GM19099 (cell line): ENCODE data around the gene ZIC1.

Experiments used
- POLR2A ChIP-seq: IDR thresholded peaks from 3 replicates; pipeline ENCODE4 v1.6.1; 2011; ENCODE audit warnings: low read depth; ENCODE audit not compliant: insufficient read length; ENCODE audit errors: extremely low read depth

ZIC1 gene

DNA sequence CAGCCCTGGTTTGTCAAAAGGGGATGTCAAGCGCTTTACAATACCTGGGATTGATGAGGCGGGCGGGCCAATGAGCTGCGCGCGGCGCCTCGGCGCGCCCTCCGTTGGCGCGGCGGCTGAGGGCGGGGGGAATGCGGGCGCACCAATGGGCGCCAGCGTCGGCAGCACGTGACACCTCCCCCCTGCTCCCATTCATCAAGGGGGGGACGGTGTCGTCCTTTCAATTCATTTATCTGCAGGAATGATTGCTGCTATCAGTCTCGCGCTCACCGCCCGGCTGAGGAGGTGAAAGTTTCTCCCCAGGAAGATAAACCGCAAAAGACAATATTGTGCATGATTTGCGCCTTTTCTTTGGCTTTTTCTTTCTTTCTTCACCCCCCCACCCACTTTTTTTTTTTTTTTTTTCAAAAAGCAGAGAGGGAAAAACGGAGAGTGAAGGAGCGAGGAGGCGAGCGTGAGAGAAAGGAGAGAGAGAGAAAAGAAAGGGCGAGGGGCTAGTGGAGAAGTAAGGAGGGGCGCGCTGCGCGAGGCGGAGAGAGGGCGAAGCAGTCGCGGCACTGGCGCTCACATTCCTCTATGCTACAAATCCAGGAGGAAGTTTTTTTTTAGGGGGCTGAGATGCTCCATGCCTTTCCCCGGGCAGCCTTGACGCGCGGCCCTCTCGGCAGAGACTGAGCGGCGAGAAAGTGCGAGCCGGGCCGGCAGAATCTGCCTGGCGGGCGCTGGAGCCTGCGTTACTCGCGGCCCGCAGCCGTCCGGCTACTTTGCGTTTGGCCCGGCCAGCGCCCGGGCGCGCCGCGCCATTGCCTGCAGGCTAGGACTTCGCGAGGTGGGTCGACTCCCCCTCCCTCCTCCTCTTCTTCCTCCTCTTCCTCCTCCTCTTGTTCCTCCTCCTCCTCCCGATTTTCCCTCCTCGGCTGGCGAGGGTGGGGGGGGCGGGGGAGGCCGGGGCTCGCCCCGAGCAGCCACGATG lies at the start of gene ZIC1:
Gene ZIC1 (plus strand): TSS at position 223 of the 973 bp plus-strand sequence. CDS start 748 bp downstream, at position 971.
- no peak for TF ChIP-seq POLR2A

DNA sequence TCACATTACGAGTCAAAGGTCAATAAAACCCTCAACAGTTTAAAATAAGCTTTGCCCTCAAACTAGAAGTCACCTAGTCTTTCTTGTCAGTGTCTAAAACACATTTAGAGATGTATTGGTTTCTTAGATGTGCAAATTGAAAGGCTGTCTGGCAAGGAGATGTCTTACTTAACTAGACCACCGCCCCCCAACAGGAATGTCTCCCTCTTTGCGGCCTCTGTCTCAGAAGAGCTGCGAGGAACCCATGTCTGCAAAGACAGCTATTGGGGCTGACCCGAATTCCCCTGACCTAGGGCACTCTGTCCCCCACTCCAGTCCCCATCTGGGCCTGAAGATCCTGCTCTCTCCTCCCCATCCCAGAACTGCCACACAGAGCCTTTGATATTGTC lies 49.1 kb upstream of the ZIC1 start:
- TF ChIP-seq POLR2A: no peak

- no peak for TF ChIP-seq POLR2A
Measured at GRCh38 chr3:147360646-147361453, 48.3 kb upstream of the ZIC1 start.

- TF ChIP-seq POLR2A: no peak
Measured at GRCh38 chr3:147361454-147362420, 47.4 kb upstream of the ZIC1 start.

DNA sequence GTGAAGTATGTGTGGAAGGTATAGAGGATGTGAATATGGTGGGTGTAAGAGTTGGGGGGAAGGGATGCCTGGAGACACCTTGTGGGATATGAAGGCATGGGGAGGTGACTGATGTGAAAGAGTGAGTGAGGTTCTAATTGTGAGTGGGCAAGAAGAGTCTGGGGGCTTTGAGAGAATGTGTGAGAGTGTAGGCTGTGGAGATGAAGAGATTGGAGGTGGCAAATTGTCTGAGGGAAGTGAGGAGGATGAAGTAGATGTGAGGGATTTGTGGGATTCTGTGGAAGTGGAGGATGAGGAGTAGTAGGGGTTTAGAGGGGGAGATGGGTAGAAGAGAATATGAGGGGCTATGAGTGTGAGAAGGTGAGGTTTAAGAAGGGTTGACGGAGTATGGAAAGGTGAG lies 44.4 kb upstream of the ZIC1 start:
- no peak for TF ChIP-seq POLR2A

DNA sequence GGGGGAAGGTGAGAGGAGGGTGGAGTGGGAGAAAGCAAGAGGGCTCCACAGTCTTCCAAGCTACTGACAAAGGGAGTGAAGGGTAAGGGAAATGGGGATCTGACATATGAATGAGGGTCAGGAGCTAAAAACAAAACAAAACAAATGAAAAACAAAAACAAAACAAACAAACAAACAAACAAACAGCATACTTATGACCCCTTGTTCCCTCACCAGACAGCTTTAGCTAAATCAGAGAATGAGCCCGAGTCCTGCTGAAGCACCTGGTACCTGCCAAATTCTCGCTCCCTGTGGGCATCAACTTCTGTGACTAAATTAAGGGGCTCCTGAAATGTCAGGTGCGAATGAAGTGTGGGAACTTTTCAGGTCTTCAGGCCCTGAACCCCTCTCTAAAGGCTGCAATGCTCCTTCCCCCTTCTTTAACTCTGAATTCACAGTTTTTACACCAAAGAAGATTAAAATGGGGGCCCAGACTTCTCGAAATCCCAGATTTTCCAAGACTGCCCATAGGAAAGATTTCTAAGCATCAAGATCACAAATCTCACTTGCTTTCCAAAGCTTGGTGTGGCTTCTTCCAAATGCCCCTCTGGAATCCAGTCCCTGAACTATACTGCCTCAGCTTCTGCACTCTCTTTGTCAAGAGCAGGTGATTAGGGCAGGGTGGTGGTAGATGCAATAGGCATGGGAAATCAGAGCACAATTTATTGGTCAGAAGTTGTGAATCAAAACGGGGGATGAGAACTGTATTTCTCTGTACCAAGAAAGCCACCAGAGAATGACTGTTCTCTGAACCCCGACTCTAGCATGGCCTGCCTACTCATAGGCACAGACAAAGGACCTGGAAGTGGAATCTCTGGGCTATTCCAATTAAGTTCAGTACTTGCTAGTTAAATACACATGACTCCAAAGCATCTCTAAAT lies 43.7 kb upstream of the ZIC1 start:
- TF ChIP-seq POLR2A: no peak

DNA sequence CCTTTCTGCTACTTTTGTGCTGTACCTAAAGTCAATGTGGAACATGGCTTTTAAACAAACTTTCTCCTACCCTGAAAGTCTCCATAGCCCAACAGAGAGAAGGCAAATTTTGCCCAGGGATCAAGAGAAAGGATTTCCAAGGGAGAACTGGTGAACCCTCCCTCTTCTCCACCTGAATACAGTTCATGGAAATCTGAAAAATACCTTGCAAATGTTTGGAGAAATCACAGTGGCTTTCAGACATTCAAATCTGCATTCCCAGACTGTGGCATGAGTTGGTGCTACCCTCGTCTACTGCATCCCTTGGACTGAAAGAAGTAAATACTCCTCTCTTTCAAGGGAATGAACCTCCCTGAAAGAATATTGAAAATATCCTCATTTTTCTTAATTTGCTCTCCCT lies 41.5 kb upstream of the ZIC1 start:
- TF ChIP-seq POLR2A: no peak

GRCh38 chr3:147368151-147368550 lies 41.0 kb upstream of the ZIC1 start:
- TF ChIP-seq POLR2A: no peak

DNA sequence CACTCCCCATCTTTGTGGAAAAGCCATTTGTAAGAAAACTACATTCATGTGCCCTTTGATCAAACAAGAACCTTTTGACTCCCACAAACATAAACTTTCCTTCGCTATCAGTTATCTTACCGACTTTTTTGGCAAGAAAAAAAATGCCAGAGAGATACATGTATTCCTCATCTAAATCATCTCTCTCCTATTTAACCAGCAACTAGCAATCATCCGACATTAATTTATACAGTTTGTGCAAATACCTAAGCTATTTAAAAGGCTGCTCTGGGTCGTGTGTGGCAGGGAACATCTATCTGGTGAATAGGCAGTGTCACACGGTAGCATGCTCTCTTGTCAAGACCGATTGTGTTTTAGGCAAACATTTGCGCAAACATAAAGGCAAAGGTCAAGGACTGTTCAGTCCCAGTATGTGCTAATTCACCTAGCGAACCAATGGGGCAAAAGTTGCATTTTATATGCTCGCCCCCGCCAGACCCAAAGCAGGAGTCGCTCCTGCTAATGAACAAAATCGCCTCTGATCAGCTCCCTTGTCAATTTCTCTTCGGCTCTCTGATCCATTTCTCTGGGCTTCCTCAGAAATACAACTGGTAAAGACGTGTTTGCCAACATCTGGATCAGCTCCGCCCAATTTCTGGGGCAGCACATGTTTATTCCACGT lies 40.5 kb upstream of the ZIC1 start:
- no peak for TF ChIP-seq POLR2A

DNA sequence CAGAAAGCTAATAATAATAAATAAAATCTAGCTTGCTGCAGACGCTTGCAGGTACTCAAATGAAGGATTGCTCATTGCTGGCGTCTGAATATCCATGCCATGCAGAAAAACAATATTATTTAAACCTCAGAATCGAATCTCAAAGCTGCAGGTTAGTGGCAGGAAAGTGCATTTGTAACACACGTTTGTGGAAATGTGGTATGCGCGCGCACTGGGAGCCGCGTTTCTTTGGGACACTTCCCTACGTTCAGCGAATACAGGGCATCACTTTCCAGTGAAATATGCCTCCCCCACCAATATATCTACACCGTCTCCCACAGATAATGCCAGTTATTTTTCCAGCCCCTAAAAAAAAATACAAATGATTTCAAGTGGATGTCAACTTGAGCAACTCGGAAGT lies 39.9 kb upstream of the ZIC1 start:
- TF ChIP-seq POLR2A: no peak

GRCh38 chr3:147369661-147370123 lies 39.5 kb upstream of the ZIC1 start:
- no peak for TF ChIP-seq POLR2A

DNA sequence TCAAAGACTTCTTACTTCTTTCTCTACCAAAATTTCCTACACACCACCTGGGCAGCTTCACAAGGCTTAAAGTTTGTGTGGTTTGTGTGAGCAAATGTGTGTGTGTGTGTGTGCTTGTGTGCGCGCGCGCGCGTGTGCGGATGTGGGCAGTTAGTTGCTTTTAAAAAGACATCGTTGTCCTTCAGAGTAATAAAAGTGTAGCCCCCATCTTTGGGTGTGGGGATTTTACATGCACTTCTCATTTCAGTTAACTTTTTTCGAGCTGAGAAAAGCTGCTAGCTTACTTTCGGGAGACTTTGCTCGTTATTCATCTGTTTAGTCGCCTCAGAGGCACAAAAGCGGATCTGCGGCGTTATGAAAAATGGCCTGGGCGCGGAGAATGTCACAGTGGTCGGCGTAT lies 38.8 kb upstream of the ZIC1 start:
- no peak for TF ChIP-seq POLR2A

DNA sequence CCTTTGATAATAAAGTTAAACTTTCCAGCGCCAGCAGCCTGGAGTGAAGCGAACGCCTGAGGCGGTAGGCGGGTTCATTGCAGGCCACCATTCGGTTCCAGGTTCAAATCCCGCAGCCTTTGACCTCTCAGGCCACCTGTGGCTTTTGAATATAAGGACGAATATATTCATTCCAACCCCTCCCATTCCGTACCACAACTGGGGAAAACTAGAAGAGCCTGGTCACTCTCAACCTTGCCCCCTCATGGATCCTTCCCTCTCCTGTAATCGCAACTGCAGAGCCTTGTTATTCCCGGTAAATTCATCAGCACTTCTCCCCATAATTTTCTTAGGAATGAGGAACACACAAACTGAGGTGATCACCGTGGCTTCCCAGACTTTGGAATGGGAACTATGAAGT lies 38.0 kb upstream of the ZIC1 start:
- no peak for TF ChIP-seq POLR2A
